Muscle of leg (tissue), 11 donors: ENCODE measurements around the gene GTF3C5. TPM values are rescaled to one million over a fixed set of nuclear protein-coding genes. Genes with fewer than 3 reads are reported as not detected.

Source experiments
- DNase-seq: peaks from one replicate; pipeline ENCODE4 v3.0.0; 2013
- H3K27ac ChIP-seq: one replicate; pipeline ENCODE4 v1.5.1; 2013; ENCODE audit warnings: mild to moderate bottlenecking, low read length, control low read depth
- H3K27me3 ChIP-seq: one replicate; pipeline ENCODE4 v1.6.1; 2013; ENCODE audit warnings: low read length; ENCODE audit not compliant: control insufficient read depth, insufficient read depth
- H3K36me3 ChIP-seq: one replicate; pipeline ENCODE4 v1.6.1; 2013; ENCODE audit warnings: low read length; ENCODE audit not compliant: control insufficient read depth, insufficient read depth
- H3K4me1 ChIP-seq: one replicate; pipeline ENCODE4 v1.6.1; 2013; ENCODE audit warnings: low read length; ENCODE audit not compliant: control insufficient read depth, insufficient read depth
- H3K4me3 ChIP-seq: one replicate; pipeline ENCODE4 v1.5.1; 2013; ENCODE audit warnings: low read length, control low read depth
- H3K9me3 ChIP-seq: replicated peaks from 2 replicates; pipeline ENCODE4 v1.6.1; 2013; ENCODE audit warnings: low read depth, low read length; ENCODE audit not compliant: control insufficient read depth
- WGBS: methylation state at CpG from one replicate; pipeline ENCODE4 v1.1.5; 2013; ENCODE audit warnings: missing lambda C conversion rate; ENCODE audit not compliant: insufficient coverage; 5-methylcytosine and 5-hydroxymethylcytosine counted together
- polyA plus RNA-seq, 8 donors: library from polyadenylated mRNA; unstranded; fragments of 120-200 nt; gene quantifications; one replicate each; pipeline versions ENCODE4 v1.2.1 to v1.2.3, GENCODE V29; 2013; ENCODE audit warnings: inconsistent platforms in 1 of 8, low replicate concordance in 1 of 8; ENCODE audit not compliant: insufficient read length in 8 of 8, insufficient read depth in 1 of 8
- total RNA-seq: library from RNA; stranded (reverse); fragments of 120-200 nt; gene quantifications from one replicate; pipeline ENCODE4 v1.2.4, GENCODE V29; 2013

GTF3C5 gene
- total and polyA plus RNA-seq, 9 donors: 44.6 to 55.1 (median 48.1) TPM

DNA sequence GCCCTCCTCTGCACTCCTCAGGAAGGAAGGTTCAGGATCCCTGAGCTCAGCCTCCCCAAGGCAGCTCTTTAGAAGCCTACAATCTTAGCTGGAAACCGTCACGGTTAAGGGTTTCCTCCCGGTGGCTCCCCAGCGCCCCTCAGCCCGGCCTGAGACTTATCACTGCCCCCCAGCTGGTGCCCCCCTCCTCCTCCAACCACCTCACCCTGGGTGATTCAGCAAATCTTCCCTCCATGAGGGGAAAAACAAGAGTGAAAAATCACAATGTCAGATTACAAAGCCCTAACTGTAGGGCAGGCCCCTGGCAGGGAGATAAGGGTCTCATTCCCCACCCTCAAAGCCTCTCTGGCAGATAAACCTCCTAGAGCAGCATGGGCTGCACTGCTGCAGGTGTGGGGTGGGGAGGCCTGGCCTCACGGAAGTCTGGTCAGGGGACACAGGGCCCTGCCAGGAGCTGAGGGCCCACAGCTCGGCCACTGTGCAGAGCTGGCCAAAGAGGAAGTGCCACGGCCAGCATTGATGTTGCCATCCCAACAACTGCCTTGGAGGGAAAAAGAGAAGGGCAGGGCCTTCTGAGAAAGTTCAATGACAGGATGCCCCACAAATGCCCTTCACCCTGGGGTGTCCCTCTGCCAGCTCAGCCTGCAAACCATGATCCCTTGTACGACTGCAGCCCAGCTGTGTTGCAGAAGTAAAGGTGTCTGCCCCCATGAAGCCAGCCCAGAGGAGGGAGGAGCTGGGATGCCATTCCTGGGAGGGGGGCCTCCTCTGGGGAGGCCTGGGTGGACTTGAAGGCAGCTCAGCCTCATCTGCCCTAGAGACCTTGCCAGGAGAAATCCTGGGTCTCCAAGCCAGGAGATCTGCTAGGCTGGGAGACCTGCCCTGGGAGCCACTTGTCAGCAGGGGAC, 26.5 kb upstream of the GTF3C5 start:
- peaks cover 21% of the 10 kb centered on the region for H3K27me3 ChIP-seq
- peaks cover 15% of the 10 kb centered on the region for H3K4me1 ChIP-seq
- H3K36me3 ChIP-seq: no peaks in the 10 kb centered on the region
- no peak overlapping the region for H3K27ac ChIP-seq
- H3K9me3 ChIP-seq: no peaks in the 10 kb centered on the region
- no peak for DNase-seq
- 38% methylated on average over 4 of the region's 9 CpGs for WGBS
- H3K4me3 ChIP-seq: no peak overlapping the region

DNA sequence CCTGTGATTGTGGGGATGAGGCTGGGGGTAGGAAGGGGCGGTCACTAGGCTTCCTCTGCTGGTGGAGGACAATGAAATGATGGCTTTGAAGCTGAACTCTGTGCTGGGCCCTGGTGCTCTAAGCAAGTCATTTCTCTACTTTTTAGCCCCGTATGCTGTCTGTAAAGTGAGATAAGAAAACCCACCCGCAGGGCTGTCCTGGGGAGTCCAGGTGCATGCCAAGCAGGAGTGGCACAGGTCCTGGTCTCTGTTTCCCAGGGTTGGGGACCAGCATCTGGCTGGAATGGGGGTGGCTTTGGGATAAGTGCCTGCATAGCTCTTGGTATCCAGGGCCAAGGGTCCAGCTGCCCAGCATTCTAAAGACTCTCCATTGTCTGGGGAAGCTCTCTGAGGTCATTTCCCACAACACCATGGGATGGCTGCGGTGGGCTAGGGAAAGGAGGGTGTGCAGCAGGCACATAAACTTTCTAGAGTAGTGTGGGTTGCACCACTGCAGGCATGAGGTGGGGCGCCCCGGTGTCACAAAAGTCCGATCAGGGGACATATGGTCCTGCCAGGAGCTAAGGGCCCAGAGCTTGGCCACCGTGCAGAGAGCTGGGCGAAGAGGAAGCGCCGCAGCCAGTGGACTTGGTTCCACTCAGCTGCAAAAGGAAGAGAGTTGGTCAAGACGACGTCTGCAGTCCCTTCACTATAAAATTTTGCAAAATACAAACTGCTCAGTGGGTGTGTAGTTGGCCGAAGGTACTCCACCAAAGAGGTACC, 25.6 kb upstream of the GTF3C5 start:
- 88% methylated on average over 9 of the region's 14 CpGs for WGBS

DNA sequence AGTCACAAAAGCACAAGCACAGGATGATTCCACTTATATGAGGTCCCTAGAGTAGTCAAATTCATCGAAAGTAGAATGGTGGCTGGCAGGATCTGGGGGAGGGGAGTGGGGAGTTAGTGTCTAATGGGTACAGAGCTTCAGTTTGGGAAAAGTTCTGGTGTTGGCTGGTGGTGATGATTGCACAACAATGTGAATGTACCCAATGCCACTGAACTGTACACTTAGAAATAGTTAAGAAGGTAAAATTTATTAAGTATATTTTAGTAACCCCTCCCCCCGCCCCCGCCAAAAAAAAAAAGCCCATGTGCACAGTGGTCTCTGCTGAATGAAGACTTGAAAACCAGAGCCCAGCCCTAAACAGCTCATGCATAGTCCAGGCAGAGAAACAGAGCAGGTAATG, 24.8 kb upstream of the GTF3C5 start:
- peaks cover 15% of the 10 kb centered on the region for H3K4me1 ChIP-seq
- no peak overlapping the region for H3K27ac ChIP-seq
- WGBS: 100% methylated on average over 1 of the region's 3 CpGs
- H3K4me3 ChIP-seq: no peak overlapping the region
- H3K27me3 ChIP-seq: peaks cover 15% of the 10 kb centered on the region
- H3K9me3 ChIP-seq: no peaks in the 10 kb centered on the region
- DNase-seq: no peak
- no peaks in the 10 kb centered on the region for H3K36me3 ChIP-seq

More for the DNA sequence above, 25.6 kb upstream of the GTF3C5 start:
- Histone ChIP-seq H3K4me3 (no peak overlapping the region), H3K27ac (no peak overlapping the region), H3K27me3 (peaks cover 20% of the 10 kb centered on the region), H3K36me3 (no peaks in the 10 kb centered on the region), H3K9me3 (no peaks in the 10 kb centered on the region), H3K4me1 (peaks cover 15% of the 10 kb centered on the region)
- no peak for DNase-seq

DNA sequence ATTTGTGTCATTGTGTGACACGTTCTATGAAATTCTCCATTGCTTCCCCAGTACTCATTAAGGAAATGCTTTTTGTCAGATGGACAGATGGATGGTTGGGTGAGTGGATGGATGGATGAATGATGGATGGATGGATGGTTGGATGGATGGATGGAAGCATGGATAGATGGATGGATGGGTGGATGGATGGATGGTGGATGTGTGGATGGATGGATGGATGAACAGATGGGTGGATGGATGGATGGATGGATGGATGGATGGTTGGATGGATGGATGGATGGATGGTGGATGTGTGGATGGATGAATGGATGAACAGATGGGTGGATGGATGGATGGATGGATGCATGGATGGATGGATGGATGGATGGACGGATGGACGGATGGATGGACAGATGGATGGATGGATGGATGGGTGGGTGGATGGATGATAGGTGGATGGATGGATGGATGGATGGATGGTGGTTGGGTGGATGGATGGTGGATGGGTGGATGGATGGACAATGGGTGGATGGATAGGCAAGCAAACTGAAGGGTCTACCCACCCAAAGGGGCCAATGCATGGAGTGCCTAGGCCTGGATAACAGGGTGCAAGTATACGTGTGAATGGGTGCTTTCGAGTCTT, 24.0 kb upstream of the GTF3C5 start:
- Histone ChIP-seq H3K27me3 (peaks cover 15% of the 10 kb centered on the region), H3K36me3 (no peaks in the 10 kb centered on the region), H3K4me3 (no peak overlapping the region), H3K4me1 (peaks cover 15% of the 10 kb centered on the region), H3K9me3 (no peaks in the 10 kb centered on the region), H3K27ac (no peak overlapping the region)
- no peak for DNase-seq
- WGBS: 80% methylated on average over 5 of the region's 5 CpGs

DNA sequence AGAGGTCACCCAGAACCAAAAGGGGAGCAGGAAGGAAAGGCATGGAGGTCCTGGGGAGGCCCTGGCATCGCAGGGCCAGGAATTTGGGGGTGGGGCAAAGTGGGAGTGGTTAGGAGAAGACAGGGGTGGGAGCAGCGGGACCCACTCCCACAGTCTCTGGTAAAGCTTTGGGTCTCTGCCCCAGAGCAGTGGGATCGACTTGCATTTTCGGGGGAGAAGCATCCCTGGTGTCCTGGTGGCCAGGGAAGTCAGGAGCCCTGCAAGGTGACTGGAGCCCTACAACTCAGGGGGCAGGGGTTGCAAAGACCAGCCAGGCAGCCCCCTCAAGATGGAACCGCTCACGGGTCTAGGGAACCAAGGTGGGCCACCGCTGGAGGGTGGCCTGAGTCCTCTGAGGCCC, 22.4 kb upstream of the GTF3C5 start:
- Histone ChIP-seq H3K9me3 (no peaks in the 10 kb centered on the region), H3K27me3 (peaks cover 8% of the 10 kb centered on the region), H3K27ac (no peak overlapping the region), H3K4me3 (no peak overlapping the region), H3K36me3 (no peaks in the 10 kb centered on the region), H3K4me1 (peaks cover 6% of the 10 kb centered on the region)
- 76% methylated on average over 6 of the region's 7 CpGs for WGBS
- DNase-seq: no peak

DNA sequence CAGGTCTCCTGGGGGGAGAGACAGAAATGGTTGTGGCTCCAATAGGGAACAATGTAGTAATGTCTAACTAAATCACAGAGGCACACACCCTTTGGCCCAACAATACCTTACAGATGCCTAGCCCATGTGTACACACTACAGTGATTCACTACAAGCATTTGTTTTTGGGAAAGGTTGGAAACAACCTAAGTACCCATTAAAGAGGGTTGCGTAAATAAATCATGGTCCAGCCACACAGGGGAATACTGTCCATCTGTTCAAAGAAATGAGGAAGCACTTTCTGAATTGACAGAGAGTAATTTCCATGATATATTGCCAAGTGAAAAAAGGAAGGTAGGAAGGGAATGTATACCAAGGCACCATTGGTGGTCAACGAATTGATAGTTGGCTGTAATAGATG, 22.0 kb upstream of the GTF3C5 start:
- DNase-seq: no peak
- Histone ChIP-seq H3K9me3 (no peaks in the 10 kb centered on the region), H3K36me3 (no peaks in the 10 kb centered on the region), H3K27ac (no peak overlapping the region), H3K27me3 (peaks cover 8% of the 10 kb centered on the region), H3K4me1 (peaks cover 1% of the 10 kb centered on the region), H3K4me3 (no peak overlapping the region)
- WGBS: no CpG with 5 or more reads among the region's 2 CpGs

DNA sequence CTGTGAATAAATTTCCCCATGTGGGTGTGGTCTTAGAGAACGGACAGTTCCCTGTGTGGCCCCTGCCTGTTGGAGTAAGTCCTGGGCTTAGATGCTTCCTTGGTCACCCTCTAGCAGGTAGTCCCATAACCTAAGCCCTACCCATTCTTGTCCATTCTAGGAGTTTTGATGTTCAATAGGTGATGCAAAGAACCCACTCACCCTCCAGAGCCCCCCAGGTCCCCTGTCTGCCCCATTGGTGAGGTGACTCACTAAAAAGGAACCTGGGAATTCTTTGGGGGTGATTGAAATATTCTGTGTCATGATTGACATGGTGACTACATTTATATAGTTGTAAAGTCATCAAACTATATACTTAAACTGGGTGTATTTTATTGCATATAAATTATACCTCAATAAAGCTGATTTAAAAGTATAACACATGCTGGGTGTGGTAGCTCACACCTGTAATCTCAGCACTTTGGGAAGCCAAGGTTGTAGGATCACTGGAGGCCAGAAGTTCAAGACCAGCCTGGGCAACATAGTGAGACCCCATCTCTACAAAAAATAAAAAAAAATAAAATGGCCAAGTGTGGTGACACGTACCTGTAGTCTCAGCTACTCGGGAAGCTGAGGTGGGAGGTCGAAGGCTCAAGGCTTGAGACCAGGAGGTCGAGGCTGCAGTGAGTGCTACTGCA, 20.8 kb upstream of the GTF3C5 start:
- WGBS: no CpG with 5 or more reads among the region's 5 CpGs
- Histone ChIP-seq H3K27ac (no peak overlapping the region), H3K9me3 (no peaks in the 10 kb centered on the region), H3K4me1 (no peaks in the 10 kb centered on the region), H3K27me3 (peaks cover 11% of the 10 kb centered on the region), H3K4me3 (no peak overlapping the region), H3K36me3 (no peaks in the 10 kb centered on the region)
- DNase-seq: no peak

DNA sequence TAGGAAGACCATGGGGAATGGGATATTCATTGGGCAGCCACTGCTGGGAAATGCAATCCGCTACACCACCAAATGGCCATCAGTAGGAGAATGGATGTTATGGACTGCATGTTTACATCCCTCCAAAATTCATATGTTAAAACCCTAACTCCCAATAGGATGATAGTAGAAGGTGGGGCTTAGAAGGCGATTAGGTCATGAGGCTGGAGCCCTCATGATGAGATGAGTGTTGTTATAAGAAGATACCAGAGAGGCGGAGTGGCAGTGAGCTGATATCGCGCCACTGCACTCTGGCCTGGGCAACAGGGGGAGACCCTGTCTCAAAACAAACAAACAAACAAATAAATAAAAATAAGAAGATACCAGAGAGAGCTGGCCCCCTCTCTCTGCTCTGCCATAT, 16.1 kb upstream of the GTF3C5 start:
- no peak for DNase-seq
- no peaks in the 10 kb centered on the region for H3K4me1 ChIP-seq
- no peaks in the 10 kb centered on the region for H3K36me3 ChIP-seq
- H3K9me3 ChIP-seq: peaks cover 3% of the 10 kb centered on the region
- H3K27ac ChIP-seq: no peak overlapping the region
- H3K27me3 ChIP-seq: peaks cover 7% of the 10 kb centered on the region
- WGBS: no CpG with 5 or more reads among the region's 5 CpGs
- H3K4me3 ChIP-seq: no peak overlapping the region

DNA sequence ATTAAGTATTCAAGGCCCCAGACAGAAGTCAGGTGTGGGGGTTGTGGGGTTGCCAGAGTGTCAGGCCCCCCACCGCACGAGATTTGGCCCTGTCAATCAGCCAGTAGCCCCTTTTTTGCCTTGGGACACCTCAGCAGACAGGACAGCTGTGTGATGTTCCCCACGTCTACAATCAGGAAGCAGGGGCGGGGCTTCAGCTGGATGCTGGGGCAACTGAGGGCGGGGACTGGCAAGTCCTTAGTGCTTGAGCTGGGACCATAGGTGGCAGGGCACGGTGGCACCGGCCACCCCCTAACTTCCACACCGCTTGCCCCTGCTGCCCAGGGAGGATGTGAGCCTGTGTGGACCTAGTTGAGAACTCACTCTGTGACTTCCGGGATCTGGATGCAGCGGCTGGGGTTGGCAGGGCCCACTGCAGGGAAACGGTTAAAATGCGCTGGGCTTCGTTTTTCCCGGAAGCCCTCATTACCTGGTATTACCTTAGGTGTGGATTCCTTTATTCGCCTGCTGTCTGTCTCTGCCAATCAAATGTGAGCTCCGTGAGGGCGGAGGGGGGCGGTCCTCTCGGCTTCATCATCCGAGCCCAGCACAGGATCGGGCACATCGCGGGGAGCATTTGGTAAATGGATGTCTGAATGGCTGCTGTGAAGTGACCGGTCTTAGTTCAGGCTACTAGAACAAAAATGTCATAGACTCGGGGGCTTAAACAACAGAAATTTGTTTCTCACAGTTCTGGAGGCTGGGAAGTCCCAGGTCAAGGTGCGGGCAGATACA, 7.5 kb upstream of the GTF3C5 start:
- no peak overlapping the region for H3K27ac ChIP-seq
- WGBS: 74% methylated on average over 22 of the region's 26 CpGs
- H3K27me3 ChIP-seq: peaks cover 4% of the 10 kb centered on the region

More for the DNA sequence above, 7.5 kb upstream of the GTF3C5 start:
- no peak for DNase-seq
- Histone ChIP-seq H3K9me3 (no peaks in the 10 kb centered on the region), H3K36me3 (no peaks in the 10 kb centered on the region), H3K4me1 (peaks cover 2% of the 10 kb centered on the region), H3K4me3 (no peak overlapping the region)
